Loucy (cell line): ENCODE data around the gene PPP1CA.

Source experiments
- H2AFZ ChIP-seq: fragments of 200-600 bp; sonication (generic); 2 replicates; pipeline ENCODE4 v1.6.0; 2016; ENCODE audit warnings: antibody characterized with exemption, mild to moderate bottlenecking, low read length, moderate library complexity
- H3F3A ChIP-seq: fragments of 200-600 bp; 2 replicates; pipeline ENCODE4 v1.6.0; 2016; ENCODE audit warnings: antibody characterized with exemption, low read depth, mild to moderate bottlenecking
- H3K27me3 ChIP-seq: fragments of 200-600 bp; sonication (generic); 2 replicates; pipeline ENCODE4 v1.6.1; 2014; ENCODE audit warnings: low read length, mild to moderate bottlenecking; ENCODE audit not compliant: insufficient read depth, poor library complexity, severe bottlenecking
- H3K36me3 ChIP-seq: fragments of 200-600 bp; sonication (generic); 2 replicates; pipeline ENCODE4 v1.6.1; 2016; ENCODE audit warnings: low read length; ENCODE audit not compliant: insufficient read depth
- H3K4me1 ChIP-seq: fragments of 200-600 bp; sonication (generic); 2 replicates; pipeline ENCODE4 v1.5.1; 2014; ENCODE audit warnings: low read length, mild to moderate bottlenecking; ENCODE audit not compliant: insufficient read depth, poor library complexity, severe bottlenecking
- H3K4me2 ChIP-seq: fragments of 200-600 bp; sonication (generic); 2 replicates; pipeline ENCODE4 v1.6.0; 2014; ENCODE audit warnings: antibody characterized with exemption, low read length, low read depth, mild to moderate bottlenecking; ENCODE audit not compliant: poor library complexity, severe bottlenecking
- H3K4me3 ChIP-seq: fragments of 200-600 bp; sonication (generic); 2 replicates; pipeline ENCODE4 v1.5.1; 2014; ENCODE audit warnings: low read length, mild to moderate bottlenecking, mixed read lengths; ENCODE audit not compliant: poor library complexity, severe bottlenecking
- H3K79me2 ChIP-seq: fragments of 200-600 bp; sonication (generic); 2 replicates; pipeline ENCODE4 v1.6.1; 2014; ENCODE audit warnings: low read length; ENCODE audit not compliant: insufficient read depth
- H3K9ac ChIP-seq: fragments of 200-600 bp; sonication (generic); 2 replicates; pipeline ENCODE4 v1.6.0; 2014; ENCODE audit warnings: mild to moderate bottlenecking, low read depth, low read length, moderate library complexity; ENCODE audit not compliant: poor library complexity, severe bottlenecking
- H3K9me2 ChIP-seq: fragments of 200-600 bp; sonication (generic); replicated peaks from 2 replicates; pipeline ENCODE4 v1.6.1; 2016; ENCODE audit warnings: low read depth, low read length, mixed read lengths
- H3K9me3 ChIP-seq: fragments of 200-600 bp; sonication (generic); 2 replicates; pipeline ENCODE4 v1.6.1; 2014; ENCODE audit warnings: mild to moderate bottlenecking, antibody characterized with exemption, low read length, low read depth; ENCODE audit not compliant: insufficient read depth
- H4K20me1 ChIP-seq: fragments of 200-600 bp; sonication (generic); 2 replicates; pipeline ENCODE4 v1.6.0; 2014; ENCODE audit warnings: antibody characterized with exemption, low read length, mild to moderate bottlenecking; ENCODE audit not compliant: insufficient read depth, poor library complexity, severe bottlenecking
- EZH2phosphoT487 ChIP-seq: fragments of 200-600 bp; IDR thresholded peaks from 2 replicates; pipeline ENCODE4 v1.6.1; 2018; ENCODE audit warnings: antibody characterized with exemption, mild to moderate bottlenecking, moderate library complexity, borderline replicate concordance
- TF ChIP-seq, protein P1 (sequence below): fragments of 200-600 bp; sonication (generic); conservative IDR thresholded peaks from 2 replicates; pipeline ENCODE4 v1.5.1; 2014; ENCODE audit warnings: mild to moderate bottlenecking, antibody characterized with exemption, low read length

The PPP1CA gene

DNA sequence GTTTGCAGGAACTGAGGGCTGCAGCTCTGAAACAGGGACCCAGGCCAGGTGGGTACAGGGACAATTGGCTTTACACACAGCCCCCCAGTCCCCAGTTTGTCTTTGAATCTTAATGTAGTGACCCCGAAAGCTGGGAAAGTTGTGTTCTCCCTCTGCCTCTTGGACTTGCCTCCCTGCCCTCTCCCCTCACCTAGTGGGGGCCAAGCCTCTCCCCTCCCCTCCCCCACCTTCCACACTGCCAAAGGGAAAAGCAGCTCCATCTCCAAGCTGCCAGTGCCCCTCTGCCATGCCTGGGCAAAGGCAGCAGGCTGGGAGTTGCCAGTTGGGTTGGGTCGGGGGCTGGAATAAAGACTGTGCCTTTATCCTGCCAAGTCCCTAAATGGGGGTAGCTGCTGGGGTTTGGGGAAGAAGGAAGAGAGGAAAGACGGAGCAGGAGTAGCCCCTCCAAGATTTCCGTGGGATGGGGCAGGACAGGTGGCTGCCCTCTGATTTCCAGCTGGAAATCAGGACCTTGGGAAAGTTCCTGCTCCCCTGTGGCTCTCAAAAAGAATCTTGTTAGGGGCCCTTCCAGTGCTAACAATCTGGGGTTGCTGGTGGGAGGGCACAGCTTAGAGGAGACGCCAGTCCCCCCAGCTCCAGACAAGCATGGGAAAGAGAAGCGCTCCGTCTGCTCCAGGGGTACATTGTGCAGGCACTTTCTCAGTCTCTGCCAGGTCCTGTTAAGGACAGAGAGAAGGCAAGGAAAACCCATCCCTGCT is 25.4 kb downstream of the PPP1CA start:
- no peaks in the 10 kb centered on the region for H4K20me1 ChIP-seq
- 0 out of 2 replicates have a peak, but pooled peaks cover 4% of the 10 kb centered on the region for H3K79me2 ChIP-seq
- peaks cover 34% of the 10 kb centered on the region for H3K4me1 ChIP-seq
- no peaks in the 10 kb centered on the region for H3F3A ChIP-seq
- no peak for TF ChIP-seq EZH2phosphoT487
- TF ChIP-seq, protein P1, sequence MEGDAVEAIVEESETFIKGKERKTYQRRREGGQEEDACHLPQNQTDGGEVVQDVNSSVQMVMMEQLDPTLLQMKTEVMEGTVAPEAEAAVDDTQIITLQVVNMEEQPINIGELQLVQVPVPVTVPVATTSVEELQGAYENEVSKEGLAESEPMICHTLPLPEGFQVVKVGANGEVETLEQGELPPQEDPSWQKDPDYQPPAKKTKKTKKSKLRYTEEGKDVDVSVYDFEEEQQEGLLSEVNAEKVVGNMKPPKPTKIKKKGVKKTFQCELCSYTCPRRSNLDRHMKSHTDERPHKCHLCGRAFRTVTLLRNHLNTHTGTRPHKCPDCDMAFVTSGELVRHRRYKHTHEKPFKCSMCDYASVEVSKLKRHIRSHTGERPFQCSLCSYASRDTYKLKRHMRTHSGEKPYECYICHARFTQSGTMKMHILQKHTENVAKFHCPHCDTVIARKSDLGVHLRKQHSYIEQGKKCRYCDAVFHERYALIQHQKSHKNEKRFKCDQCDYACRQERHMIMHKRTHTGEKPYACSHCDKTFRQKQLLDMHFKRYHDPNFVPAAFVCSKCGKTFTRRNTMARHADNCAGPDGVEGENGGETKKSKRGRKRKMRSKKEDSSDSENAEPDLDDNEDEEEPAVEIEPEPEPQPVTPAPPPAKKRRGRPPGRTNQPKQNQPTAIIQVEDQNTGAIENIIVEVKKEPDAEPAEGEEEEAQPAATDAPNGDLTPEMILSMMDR = no peak
- H2AFZ ChIP-seq = no peak overlapping the region
- no peak overlapping the region for H3K4me3 ChIP-seq
- no peak overlapping the region for H3K4me2 ChIP-seq
- H3K9ac ChIP-seq = no peak overlapping the region
- H3K36me3 ChIP-seq = no peaks in the 10 kb centered on the region
- H3K9me2 ChIP-seq = no peaks in the 10 kb centered on the region
- H3K27me3 ChIP-seq = no peaks in the 10 kb centered on the region
- H3K9me3 ChIP-seq = no peaks in the 10 kb centered on the region

GRCh38 chr11:67375320-67376055 is 26.2 kb downstream of the PPP1CA start:
- H3K4me1 ChIP-seq = peaks cover 41% of the 10 kb centered on the region
- no peaks in the 10 kb centered on the region for H3K36me3 ChIP-seq
- H3F3A ChIP-seq = no peaks in the 10 kb centered on the region
- H4K20me1 ChIP-seq = no peaks in the 10 kb centered on the region
- H3K9me3 ChIP-seq = no peaks in the 10 kb centered on the region
- TF ChIP-seq, protein P1 = no peak
- TF ChIP-seq EZH2phosphoT487 = no peak
- no peaks in the 10 kb centered on the region for H3K9me2 ChIP-seq
- H3K79me2 ChIP-seq = peaks cover 4% of the 10 kb centered on the region; the same call in 1 of the 2 replicates
- H3K4me3 ChIP-seq = no peak overlapping the region
- no peak overlapping the region for H3K9ac ChIP-seq
- H3K4me2 ChIP-seq = no peak overlapping the region
- H2AFZ ChIP-seq = no peak overlapping the region
- no peaks in the 10 kb centered on the region for H3K27me3 ChIP-seq

DNA sequence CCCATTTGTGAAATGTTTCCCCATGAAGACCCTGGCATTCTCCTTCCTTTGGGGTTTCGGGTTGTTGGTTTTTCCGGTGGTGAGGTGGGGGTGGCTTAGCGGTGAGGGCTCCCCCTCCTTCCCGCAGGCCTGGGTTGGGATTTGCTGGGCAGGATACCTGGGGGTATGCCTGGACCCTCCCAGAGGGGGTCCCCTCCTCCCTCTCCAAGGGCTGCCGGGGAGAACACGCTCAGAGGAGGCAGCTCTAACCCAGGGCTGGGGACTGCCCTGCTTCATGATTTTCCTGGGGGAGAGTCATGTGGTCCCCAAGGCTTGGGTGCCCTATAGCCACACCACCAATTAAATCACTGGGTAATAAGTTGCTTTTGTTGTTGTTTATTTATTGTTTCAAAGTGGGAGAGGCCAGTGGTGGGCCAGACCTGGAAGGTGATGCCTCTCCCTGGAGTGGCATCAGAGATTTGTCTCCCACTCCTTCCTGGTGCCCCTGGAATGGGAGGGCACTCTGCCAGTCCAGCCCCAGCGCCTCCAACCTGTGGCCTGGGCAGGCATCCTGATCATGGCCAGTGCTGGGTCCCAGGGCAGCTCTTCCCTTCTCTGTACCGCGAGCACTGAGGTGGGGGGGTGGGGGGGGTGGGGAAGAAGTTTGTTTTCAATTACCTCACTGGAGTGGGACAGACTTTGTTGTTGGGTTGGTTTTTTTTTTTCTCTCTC is 26.9 kb downstream of the PPP1CA start:
- Histone ChIP-seq H3F3A (no peaks in the 10 kb centered on the region), H3K4me2 (peak overlapping the region; percentile 95)

More for the DNA sequence above, 26.9 kb downstream of the PPP1CA start:
- Histone ChIP-seq H3K9ac (peak overlapping the region; percentile 75), H4K20me1 (no peaks in the 10 kb centered on the region), H3K4me3 (peak overlapping the region; percentile 90), H3K9me3 (no peaks in the 10 kb centered on the region), H3K4me1 (peaks cover 45% of the 10 kb centered on the region), H3K79me2 (peaks cover 4% of the 10 kb centered on the region; the same call in 1 of the 2 replicates), H3K9me2 (no peaks in the 10 kb centered on the region), H3K36me3 (no peaks in the 10 kb centered on the region), H2AFZ (no peak overlapping the region), H3K27me3 (no peaks in the 10 kb centered on the region)
- no peak for TF ChIP-seq EZH2phosphoT487
- TF ChIP-seq, protein P1 = no peak
